Measurements from ENCODE around the gene TMEM171.

TMEM171 gene

GRCh38 chr5:73152411-73153388, 32.3 kb downstream of the TMEM171 start:
- no peak for DNase-seq (ENCODE audit: low read depth)

- DNase-seq (ENCODE audit: low read depth) = no peak
Measured at GRCh38 chr5:73153513-73153912, 33.1 kb downstream of the TMEM171 start.

GRCh38 chr5:73154208-73155006, 34.0 kb downstream of the TMEM171 start:
- DNase-seq (ENCODE audit: low read depth) = no peak

- no peak for DNase-seq (ENCODE audit: low read depth)
Measured at GRCh38 chr5:73155271-73156222, 35.2 kb downstream of the TMEM171 start.

GRCh38 chr5:73157414-73158303, 37.3 kb downstream of the TMEM171 start:
- DNase-seq (ENCODE audit: low read depth) = no peak

- no peak for DNase-seq (ENCODE audit: low read depth)
Measured at GRCh38 chr5:73158313-73158712, 37.9 kb downstream of the TMEM171 start.

GRCh38 chr5:73160239-73160671, 39.9 kb downstream of the TMEM171 start:
- DNase-seq (ENCODE audit: low read depth) = no peak

- peak; percentile 45 for DNase-seq (ENCODE audit: low read depth)
Measured at GRCh38 chr5:73170522-73170921, 50.1 kb downstream of the TMEM171 start.

GRCh38 chr5:73171495-73171894, 51.1 kb downstream of the TMEM171 start:
- no peak for DNase-seq (ENCODE audit: low read depth)

GRCh38 chr5:73172951-73173350, 52.6 kb downstream of the TMEM171 start, which contains the start of gene TMEM174:
TMEM174 (plus strand) TSS chr5:73173193; CDS start chr5:73173244, 51 bp downstream.
- no peak for DNase-seq (ENCODE audit: low read depth)

- no peak for DNase-seq (ENCODE audit: low read depth)
Measured at GRCh38 chr5:73174100-73174815, 53.9 kb downstream of the TMEM171 start.

GRCh38 chr5:73176250-73176649, 55.9 kb downstream of the TMEM171 start:
- no peak for DNase-seq (ENCODE audit: low read depth)

GRCh38 chr5:73178265-73178664, 57.9 kb downstream of the TMEM171 start:
- DNase-seq (ENCODE audit: low read depth) = no peak

- no peak for DNase-seq (ENCODE audit: low read depth)
Measured at GRCh38 chr5:73179730-73180129, 59.4 kb downstream of the TMEM171 start.

- DNase-seq (ENCODE audit: low read depth) = no peak
Measured at GRCh38 chr5:73180566-73180965, 60.2 kb downstream of the TMEM171 start.

All from EH (cell line).